H1 (cell line): ENCODE measurements around the gene FAM241B. TPM values are rescaled to one million over a fixed set of nuclear protein-coding genes. Genes with fewer than 3 reads are reported as not detected.

ENCODE experiments used
- CTCF ChIA-PET: fragments of 300-600 bp; sonication (Branson Sonifier 250); formaldehyde crosslinking; loops from one replicate; lab custom pipeline; 2021; ENCODE audit not compliant: partially characterized antibody; lab: Charles Lee
- POLR2A ChIA-PET: fragments of 300-600 bp; sonication (Branson Sonifier 250); formaldehyde crosslinking; loops from one replicate; lab custom pipeline; 2021; ENCODE audit warnings: inconsistent platforms; ENCODE audit not compliant: partially characterized antibody; lab: Charles Lee
- DNase-seq, 2 experiments: peaks; one replicate each; pipeline versions ENCODE4 v3.0.0 to v3.0.0-alpha.2; 2010 to 2022; ENCODE audit warnings: low spot score in 2 of 2, low read depth in 1 of 2, mixed read lengths in 1 of 2
- FAIRE-seq: peaks from 2 replicates; lab custom pipeline; 2011; peaks lifted over from hg19 to GRCh38; lab: Jason Lieb, UNC
- H2AFZ ChIP-seq: 2 replicates; pipeline ENCODE4 v1.8.1; 2012; ENCODE audit warnings: low read length, inconsistent platforms
- H2AK5ac ChIP-seq: 2 replicates; pipeline ENCODE4 v1.6.1; 2013; ENCODE audit warnings: low read depth, low read length
- H2BK120ac ChIP-seq: replicated peaks from 2 replicates; pipeline ENCODE3; 2013; ENCODE audit warnings: low read depth, low read length, inconsistent platforms
- H2BK12ac ChIP-seq: 2 replicates; pipeline ENCODE4 v1.6.1; 2013; ENCODE audit warnings: low read depth, low read length
- H2BK15ac ChIP-seq: 2 replicates; pipeline ENCODE4 v1.6.1; 2013; ENCODE audit warnings: low read length
- H2BK20ac ChIP-seq: 2 replicates; pipeline ENCODE4 v1.6.1; 2013; ENCODE audit warnings: low read length
- H2BK5ac ChIP-seq: 2 replicates; pipeline ENCODE4 v1.6.1; 2013; ENCODE audit warnings: low read depth, low read length
- H3K14ac ChIP-seq: 2 replicates; pipeline ENCODE4 v1.6.1; 2013; ENCODE audit warnings: inconsistent platforms; ENCODE audit not compliant: insufficient read length
- H3K18ac ChIP-seq: 2 replicates; pipeline ENCODE4 v1.6.1; 2013; ENCODE audit warnings: low read length; ENCODE audit errors: extremely low read depth
- H3K23ac ChIP-seq: 2 replicates; pipeline ENCODE4 v1.6.1; 2013; ENCODE audit warnings: inconsistent platforms; ENCODE audit not compliant: insufficient read length
- H3K23me2 ChIP-seq: 2 replicates; pipeline ENCODE4 v1.6.1; 2013; ENCODE audit warnings: low read depth, low read length
- H3K27ac ChIP-seq: 2 replicates; pipeline ENCODE4 v1.6.1; 2011; ENCODE audit warnings: low read depth, low read length, inconsistent platforms
- H3K27me3 ChIP-seq, 4 experiments: replicated peaks in 1 of 4; 1 replicate in 1 of 4; 2 replicates in 3 of 4; pipeline versions ENCODE4 v1.6.1 to v1.8.1; 2011 to 2013; ENCODE audit warnings: low read length in 3 of 4, mild to moderate bottlenecking in 3 of 4, inconsistent platforms in 2 of 4, mixed read lengths in 2 of 4, moderate library complexity in 1 of 4; ENCODE audit not compliant: control insufficient read depth in 3 of 4, insufficient read depth in 3 of 4; ENCODE audit errors: extremely low read depth in 1 of 4
- H3K36me3 ChIP-seq, 4 experiments: 2 replicates each; pipeline versions ENCODE4 v1.6.1 to v1.8.1; 2011 to 2013; ENCODE audit warnings: mild to moderate bottlenecking in 4 of 4, low read length in 3 of 4, moderate library complexity in 2 of 4, control low read depth in 1 of 4, inconsistent platforms in 1 of 4; ENCODE audit not compliant: insufficient read depth in 4 of 4, control insufficient read depth in 2 of 4
- H3K4ac ChIP-seq: replicated peaks from 2 replicates; pipeline ENCODE3; 2013; ENCODE audit warnings: low read length, low read depth, mixed read lengths, inconsistent platforms; ENCODE audit not compliant: insufficient read length
- H3K4me1 ChIP-seq, 4 experiments: replicated peaks in 1 of 4; 1 replicate in 1 of 4; 2 replicates in 3 of 4; pipeline versions ENCODE4 v1.6.1 to v1.8.1; 2011 to 2013; ENCODE audit warnings: low read length in 3 of 4, inconsistent platforms in 2 of 4, mixed read lengths in 1 of 4; ENCODE audit not compliant: insufficient read depth in 4 of 4, control insufficient read depth in 3 of 4
- H3K4me2 ChIP-seq, 2 experiments: 2 replicates each; pipeline versions ENCODE4 v1.6.1 to v1.8.1; 2011 to 2013; ENCODE audit warnings: low read depth in 2 of 2, low read length in 2 of 2, control low read depth in 1 of 2, inconsistent platforms in 1 of 2, mild to moderate bottlenecking in 1 of 2; ENCODE audit not compliant: insufficient read depth in 1 of 2
- H3K4me3 ChIP-seq, 4 experiments: fragments of 200-600, 300-600 bp in 1 of 4; sonication (generic), shearing (Covaris generic), sonication (Bioruptor Twin) in 1 of 4; 2 replicates each; pipeline versions ENCODE4 v1.5.1 to v1.8.1; 2011 to 2016; ENCODE audit warnings: low read length in 4 of 4, low read depth in 3 of 4, control low read depth in 2 of 4, inconsistent platforms in 2 of 4, mild to moderate bottlenecking in 2 of 4, mixed read lengths in 1 of 4, moderate library complexity in 1 of 4; ENCODE audit not compliant: insufficient read depth in 2 of 4; ENCODE audit errors: extremely low read depth in 1 of 4
- H3K56ac ChIP-seq: replicated peaks from 2 replicates; pipeline ENCODE3; 2013; ENCODE audit warnings: low read depth, mild to moderate bottlenecking, mixed read lengths, low read length, inconsistent platforms; ENCODE audit not compliant: insufficient read length
- H3K79me1 ChIP-seq: 2 replicates; pipeline ENCODE4 v1.6.1; 2013; ENCODE audit warnings: low read depth, low read length, control low read depth
- H3K79me2 ChIP-seq, 2 experiments: 2 replicates each; pipeline versions ENCODE4 v1.6.1 to v1.8.1; 2012 to 2013; ENCODE audit warnings: low read length in 2 of 2, mild to moderate bottlenecking in 2 of 2, inconsistent platforms in 1 of 2; ENCODE audit not compliant: insufficient read depth in 2 of 2, control insufficient read depth in 1 of 2
- H3K9ac ChIP-seq, 4 experiments: replicated peaks in 1 of 4; 1 replicate in 1 of 4; 2 replicates in 3 of 4; pipeline versions ENCODE4 v1.6.1 to v1.8.1; 2011 to 2013; ENCODE audit warnings: low read depth in 3 of 4, low read length in 3 of 4, control low read depth in 2 of 4, mild to moderate bottlenecking in 2 of 4, moderate library complexity in 2 of 4, inconsistent platforms in 1 of 4; ENCODE audit errors: extremely low read depth in 1 of 4
- H3K9me3 ChIP-seq, 2 experiments: 2 replicates each; pipeline versions ENCODE4 v1.6.1 to v1.8.1; 2012 to 2013; ENCODE audit warnings: mild to moderate bottlenecking in 2 of 2, moderate library complexity in 2 of 2, control low read depth in 1 of 2, inconsistent platforms in 1 of 2, low read depth in 1 of 2, low read length in 1 of 2, mixed read lengths in 1 of 2; ENCODE audit not compliant: insufficient read depth in 2 of 2
- H4K20me1 ChIP-seq, 2 experiments: replicated peaks in 1 of 2; 2 replicates each; pipeline versions ENCODE3 to v1.8.1; 2011 to 2013; ENCODE audit warnings: inconsistent platforms in 2 of 2, low read length in 2 of 2, mild to moderate bottlenecking in 1 of 2; ENCODE audit not compliant: insufficient read depth in 2 of 2, control insufficient read depth in 1 of 2
- H4K5ac ChIP-seq: 2 replicates; pipeline ENCODE4 v1.6.1; 2013; ENCODE audit warnings: low read length, low read depth, mixed read lengths, inconsistent platforms; ENCODE audit not compliant: insufficient read length
- H4K8ac ChIP-seq: 2 replicates; pipeline ENCODE4 v1.8.0; 2013; ENCODE audit warnings: mild to moderate bottlenecking, moderate library complexity, low read length, inconsistent platforms; ENCODE audit not compliant: insufficient read depth; ENCODE audit errors: extremely low read depth
- H4K91ac ChIP-seq: replicated peaks from 2 replicates; pipeline ENCODE3; 2013; ENCODE audit warnings: low read length, mixed read lengths, inconsistent platforms; ENCODE audit not compliant: insufficient read length
- CTBP2 ChIP-seq: IDR thresholded peaks from 2 replicates; pipeline ENCODE4 v1.7.0; 2011; ENCODE audit warnings: borderline replicate concordance, mild to moderate bottlenecking, moderate library complexity, mixed read lengths, low read length; ENCODE audit not compliant: insufficient read depth, insufficient read length
- E2F6 ChIP-seq: IDR thresholded peaks from 2 replicates; pipeline ENCODE4 v1.6.1; 2012; ENCODE audit warnings: inconsistent platforms
- EGR1 ChIP-seq: IDR thresholded peaks from 2 replicates; pipeline ENCODE4 v1.6.1; 2011; ENCODE audit warnings: low read depth, low read length, borderline replicate concordance
- EP300 ChIP-seq, 2 experiments: IDR thresholded peaks; 1 replicate in 1 of 2; 2 replicates in 1 of 2; pipeline ENCODE4 v1.6.1; 2011 to 2012; ENCODE audit warnings: low read depth in 2 of 2, low read length in 2 of 2, mild to moderate bottlenecking in 2 of 2, borderline replicate concordance in 1 of 2, inconsistent platforms in 1 of 2, moderate library complexity in 1 of 2
- HDAC2 ChIP-seq, 2 experiments: fragments of 300-600 bp in 1 of 2; sonication (generic) in 1 of 2; IDR thresholded peaks; 2 replicates each; pipeline ENCODE4 v1.6.1; 2011 to 2012; ENCODE audit warnings: low read depth in 2 of 2, low read length in 2 of 2, mild to moderate bottlenecking in 2 of 2, moderate library complexity in 2 of 2, borderline replicate concordance in 1 of 2, inconsistent platforms in 1 of 2
- KDM4A ChIP-seq: IDR thresholded peaks from one replicate; pipeline ENCODE4 v1.7.1; 2012; ENCODE audit warnings: low read depth, mild to moderate bottlenecking, moderate library complexity, low read length, inconsistent platforms; ENCODE audit not compliant: severe bottlenecking
- NRF1 ChIP-seq: IDR thresholded peaks from 2 replicates; pipeline ENCODE4 v1.6.1; 2011; ENCODE audit warnings: mild to moderate bottlenecking, low read depth, low read length, improper control_type of control experiment
- RXRA ChIP-seq: IDR thresholded peaks from 2 replicates; pipeline ENCODE4 v1.6.1; 2011; ENCODE audit warnings: low read depth, mild to moderate bottlenecking, low read length, moderate library complexity; ENCODE audit not compliant: insufficient read depth
- SP2 ChIP-seq: IDR thresholded peaks from 2 replicates; pipeline ENCODE4 v1.6.1; 2012; ENCODE audit warnings: mild to moderate bottlenecking, low read length, inconsistent platforms
- WGBS, 2 experiments: shearing (Covaris generic) in 1 of 2; methylation state at CpG; one replicate each; pipeline versions ENCODE4 v1.1.6 to v1.1.7; 2013 to 2015; ENCODE audit warnings: low lambda C conversion rate in 2 of 2, mixed read lengths in 2 of 2, inconsistent platforms in 1 of 2, low coverage in 1 of 2, missing lambda C conversion rate in 1 of 2; ENCODE audit not compliant: insufficient replicate concordance in 2 of 2, insufficient coverage in 1 of 2, insufficient read length in 1 of 2; ENCODE audit errors: extremely low coverage in 1 of 2, missing lambda C conversion rate in 1 of 2; 5-methylcytosine and 5-hydroxymethylcytosine counted together
- polyA plus RNA-seq, 7 experiments: library from polyadenylated mRNA; depleted of rRNA in 3 of 7; stranded (reverse) in 5 of 7; unstranded in 2 of 7; fragments of >200 nt in 5 of 7; fragments of 200-250 nt in 2 of 7; gene quantifications; 1 replicate in 5 of 7; 2 replicates in 1 of 7; 4 replicates in 1 of 7; pipeline versions ENCODE4 v1.2.1 to v1.2.3, GENCODE V29; 2011 to 2013; ENCODE audit warnings: missing spikeins in 2 of 7, mixed read lengths in 2 of 7
- total RNA-seq: library from RNA; stranded (reverse); fragmentation: NEBNext Ultra II Directional; extraction: Animal tissue kit (Norgen Biotek cat#: 25700); gene quantifications from 2 replicates; pipeline ENCODE4 v1.2.1, GENCODE V29; 2021

FAM241B gene
- total and polyA plus RNA-seq, 2 of the 8 experiments (the other 6 are each of a cell fraction or from before 2014, with no cell fraction given), result 19.3 to 30.1 TPM

GRCh38 chr10:69647126-69647525 is 17.1 kb downstream of the FAM241B start:
- Histone ChIP-seq H3K4me1 (peaks cover 0 to 6% (median 5%) of the 10 kb centered on the region in 4 experiments; a peak in 4 of 7 replicates), H2BK5ac (no peak overlapping the region), H3K18ac (no peak overlapping the region), H2BK120ac (no peak overlapping the region), H3K9ac (no peak overlapping the region), H2BK20ac (no peak overlapping the region), H3K79me1 (no peaks in the 10 kb centered on the region), H3K56ac (no peak overlapping the region), H2BK12ac (no peak overlapping the region), H3K79me2 (no peaks in the 10 kb centered on the region), H2BK15ac (no peak overlapping the region), H4K20me1 (no peaks in the 10 kb centered on the region), H3K36me3 (no peaks in the 10 kb centered on the region), H4K91ac (no peak overlapping the region), H3K27me3 (no peaks in the 10 kb centered on the region; a peak in 2 of 7 replicates), H3K9me3 (no peaks in the 10 kb centered on the region), H4K8ac (no peak overlapping the region), H3K4me2 (no peak overlapping the region), H2AFZ (no peak overlapping the region), H2AK5ac (no peak overlapping the region), H3K4me3 (no peak overlapping the region), H4K5ac (no peak overlapping the region), H3K4ac (no peak overlapping the region), H3K27ac (no peak overlapping the region), H3K23ac (no peak overlapping the region), H3K14ac (no peak overlapping the region), H3K23me2 (no peaks in the 10 kb centered on the region; the same call in 1 of the 2 replicates)
- 80% methylated on average over 6 of the region's 6 CpGs; no CpG with 5 or more reads in 1 of the 2 experiments for WGBS, 2 experiments
- no peak for TF ChIP-seq E2F6
- no peak for TF ChIP-seq RXRA
- TF ChIP-seq NRF1, result no peak
- no peak for TF ChIP-seq KDM4A
- TF ChIP-seq EP300 (IDR thresholded peaks at IDR 0.05; ENCODE audit: borderline replicate concordance in 1 of 2, low read depth in 2 of 2, low read length in 2 of 2), result no peak
- TF ChIP-seq SP2, result no peak
- no peak for TF ChIP-seq HDAC2 (IDR thresholded peaks at IDR 0.05; ENCODE audit: borderline replicate concordance in 1 of 2, low read depth in 2 of 2, low read length in 2 of 2)
- no peak for TF ChIP-seq CTBP2
- no peak for TF ChIP-seq EGR1
- CTCF ChIA-PET, result interaction anchor here (0.6 to 59.4 kb wide), 13 partner anchors 4 to 311 kb away, joined by 3 to 1374 read pairs (median 4); partner anchors contain the start of genes NEUROG3 and TSPAN15
- no peak for DNase-seq
- POLR2A ChIA-PET, result interaction anchor here (1.7 kb wide), 1 partner anchor 9 kb away, joined by 4 read pairs; no protein-coding TSS in a partner anchor
- no peak for FAIRE-seq
